ENCODE data around the gene HEXA. TPM values are rescaled to one million over a fixed set of nuclear protein-coding genes. Genes with fewer than 3 reads are reported as not detected.

The HEXA gene
- total and polyA plus RNA-seq, 2 donors from 2014 or later = 138 to 199 TPM

DNA sequence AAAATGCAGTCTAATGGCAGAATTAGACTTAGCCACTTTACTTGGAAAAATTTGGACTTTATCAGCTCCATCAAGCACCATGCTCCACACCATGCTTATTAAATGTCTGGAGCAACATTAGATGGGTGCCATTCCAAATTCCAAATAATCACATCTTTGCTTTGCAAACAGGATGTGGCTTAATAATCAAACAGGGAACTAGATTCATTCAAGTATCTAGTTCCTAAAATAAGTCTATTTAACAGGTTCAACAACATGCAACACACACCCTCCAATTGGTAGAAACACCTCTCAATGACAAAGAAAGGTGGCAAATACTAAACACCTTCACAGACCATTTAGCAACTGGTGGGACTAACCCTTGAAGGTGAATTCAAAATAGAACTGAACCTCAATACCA, 3.5 kb downstream of the HEXA start:
- FAIRE-seq (no peak), DNase-seq (no peak)
- Histone ChIP-seq H3K27ac (ENCODE audit: low read depth in 2 of 2, low read length in 2 of 2) (no peak overlapping the region), H3K4me3 (ENCODE audit: low read length in 3 of 3) (peak overlapping the region in 1 of 3 donors; percentile 5), H3K4me1 (ENCODE audit: control insufficient read depth in 2 of 3, insufficient read depth in 2 of 3, low read depth in 1 of 3, low read length in 3 of 3) (peaks cover 2 to 23% (median 10%) of the 10 kb centered on the region in 3 donors), H3K36me3 (ENCODE audit: control insufficient read depth in 2 of 3, insufficient read depth in 3 of 3, low read length in 3 of 3) (peaks cover 0 to 6% (median 3%) of the 10 kb centered on the region in 3 donors), H3K9me3 (ENCODE audit: control insufficient read depth in 2 of 3, insufficient read depth in 1 of 3, low read length in 3 of 3) (no peaks in the 10 kb centered on the region), H3K27me3 (ENCODE audit: control insufficient read depth, insufficient read depth, low read length) (no peaks in the 10 kb centered on the region), H3K9ac (ENCODE audit: low read length in 3 of 3) (no peak overlapping the region)
- TF ChIP-seq, protein P1, sequence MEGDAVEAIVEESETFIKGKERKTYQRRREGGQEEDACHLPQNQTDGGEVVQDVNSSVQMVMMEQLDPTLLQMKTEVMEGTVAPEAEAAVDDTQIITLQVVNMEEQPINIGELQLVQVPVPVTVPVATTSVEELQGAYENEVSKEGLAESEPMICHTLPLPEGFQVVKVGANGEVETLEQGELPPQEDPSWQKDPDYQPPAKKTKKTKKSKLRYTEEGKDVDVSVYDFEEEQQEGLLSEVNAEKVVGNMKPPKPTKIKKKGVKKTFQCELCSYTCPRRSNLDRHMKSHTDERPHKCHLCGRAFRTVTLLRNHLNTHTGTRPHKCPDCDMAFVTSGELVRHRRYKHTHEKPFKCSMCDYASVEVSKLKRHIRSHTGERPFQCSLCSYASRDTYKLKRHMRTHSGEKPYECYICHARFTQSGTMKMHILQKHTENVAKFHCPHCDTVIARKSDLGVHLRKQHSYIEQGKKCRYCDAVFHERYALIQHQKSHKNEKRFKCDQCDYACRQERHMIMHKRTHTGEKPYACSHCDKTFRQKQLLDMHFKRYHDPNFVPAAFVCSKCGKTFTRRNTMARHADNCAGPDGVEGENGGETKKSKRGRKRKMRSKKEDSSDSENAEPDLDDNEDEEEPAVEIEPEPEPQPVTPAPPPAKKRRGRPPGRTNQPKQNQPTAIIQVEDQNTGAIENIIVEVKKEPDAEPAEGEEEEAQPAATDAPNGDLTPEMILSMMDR (IDR thresholded peaks at IDR 0.05; ENCODE audit: borderline replicate concordance, extremely low read depth, insufficient read depth) = no peak
- intact Hi-C loops (cut with DNase I) = no loop called here

DNA sequence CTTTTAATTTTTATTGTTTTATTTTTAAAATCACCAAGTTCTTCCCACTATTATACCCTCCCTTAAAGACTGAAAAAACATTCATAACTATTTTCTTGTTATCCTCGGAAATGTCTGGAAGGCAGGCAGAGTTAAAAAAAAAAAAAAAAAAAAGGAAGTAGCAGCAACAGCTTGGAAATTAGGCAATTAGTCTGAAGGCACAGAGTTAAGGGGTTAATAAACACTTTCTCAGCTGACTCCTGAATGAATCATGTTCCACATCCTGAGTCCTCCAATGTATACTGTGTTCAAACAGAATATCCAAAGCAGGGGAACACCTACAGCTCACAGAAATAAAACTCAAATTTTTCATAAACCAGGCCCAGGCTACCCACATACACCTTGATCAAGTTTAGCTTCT, 5.8 kb downstream of the HEXA start:
- Histone ChIP-seq H3K36me3 (ENCODE audit: control insufficient read depth in 2 of 3, insufficient read depth in 3 of 3, low read length in 3 of 3) (peaks cover 0 to 6% (median 3%) of the 10 kb centered on the region in 3 donors), H3K9me3 (ENCODE audit: control insufficient read depth in 2 of 3, insufficient read depth in 1 of 3, low read length in 3 of 3) (no peaks in the 10 kb centered on the region), H3K4me1 (ENCODE audit: control insufficient read depth in 2 of 3, insufficient read depth in 2 of 3, low read depth in 1 of 3, low read length in 3 of 3) (peaks cover 2 to 19% (median 10%) of the 10 kb centered on the region in 3 donors), H3K9ac (ENCODE audit: low read length in 3 of 3) (no peak overlapping the region), H3K27me3 (ENCODE audit: control insufficient read depth, insufficient read depth, low read length) (no peaks in the 10 kb centered on the region), H3K4me3 (ENCODE audit: low read length in 3 of 3) (no peak overlapping the region), H3K27ac (ENCODE audit: low read depth in 2 of 2, low read length in 2 of 2) (no peak overlapping the region)
- TF ChIP-seq, protein P1 (IDR thresholded peaks at IDR 0.05; ENCODE audit: borderline replicate concordance, extremely low read depth, insufficient read depth) = no peak
- DNase-seq (no peak), FAIRE-seq (no peak)
- intact Hi-C loops (cut with DNase I) = no loop called here

DNA sequence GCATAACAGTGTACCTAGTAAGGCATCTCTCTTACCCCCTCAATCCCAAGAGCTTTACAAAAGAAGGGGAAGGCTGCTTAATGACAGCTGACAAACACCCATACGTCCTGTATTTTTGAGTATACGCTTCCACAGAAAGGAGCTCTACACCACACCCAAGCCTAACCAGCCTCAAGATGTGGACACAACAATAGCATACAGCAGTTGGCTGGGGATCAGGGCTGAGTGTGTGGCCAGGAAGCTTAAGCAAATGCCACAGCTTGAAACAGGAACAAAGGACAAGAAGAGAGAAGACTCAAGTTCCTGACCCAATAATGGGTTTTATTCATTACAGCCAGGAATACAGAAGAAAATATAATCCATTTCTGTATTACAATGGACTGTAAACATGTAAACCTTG, 6.9 kb downstream of the HEXA start:
- H3K4me3 ChIP-seq (ENCODE audit: low read length in 3 of 3) = no peak overlapping the region
- DNase-seq = peak in 1 of 5 donors; percentile 5
- H3K27me3 ChIP-seq (ENCODE audit: control insufficient read depth, insufficient read depth, low read length) = no peaks in the 10 kb centered on the region
- no peak overlapping the region for H3K9ac ChIP-seq (ENCODE audit: low read length in 3 of 3)
- peaks cover 0 to 16% (median 10%) of the 10 kb centered on the region in 3 donors for H3K4me1 ChIP-seq (ENCODE audit: control insufficient read depth in 2 of 3, insufficient read depth in 2 of 3, low read depth in 1 of 3, low read length in 3 of 3)
- no peak for FAIRE-seq
- peaks cover 0 to 6% (median 3%) of the 10 kb centered on the region in 3 donors for H3K36me3 ChIP-seq (ENCODE audit: control insufficient read depth in 2 of 3, insufficient read depth in 3 of 3, low read length in 3 of 3)
- TF ChIP-seq, protein P1 (IDR thresholded peaks at IDR 0.05; ENCODE audit: borderline replicate concordance, extremely low read depth, insufficient read depth) = no peak
- H3K27ac ChIP-seq (ENCODE audit: low read depth in 2 of 2, low read length in 2 of 2) = no peak overlapping the region
- H3K9me3 ChIP-seq (ENCODE audit: control insufficient read depth in 2 of 3, insufficient read depth in 1 of 3, low read length in 3 of 3) = no peaks in the 10 kb centered on the region
- intact Hi-C loops (cut with DNase I) = no loop called here

DNA sequence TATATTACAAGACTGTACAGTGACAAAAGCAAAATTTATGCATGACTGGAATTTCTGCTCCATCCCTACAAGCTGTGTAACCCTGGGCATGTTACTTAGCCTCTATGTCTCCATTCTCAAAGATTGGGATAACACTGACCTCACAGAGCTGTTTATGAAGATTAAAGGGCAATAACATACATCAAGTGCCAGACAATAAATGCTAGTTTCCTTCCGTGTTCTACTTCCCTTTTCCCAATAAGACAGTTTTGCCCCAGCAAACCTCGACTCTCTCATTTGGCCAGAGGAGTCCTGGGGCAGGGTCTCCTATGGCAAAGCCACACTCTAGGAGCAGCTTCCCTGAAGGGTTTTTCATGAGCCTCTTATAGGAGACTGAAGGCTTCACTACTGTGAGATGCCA, 7.5 kb downstream of the HEXA start:
- no peak overlapping the region for H3K27ac ChIP-seq (ENCODE audit: low read depth in 2 of 2, low read length in 2 of 2)
- peaks cover 0 to 16% (median 10%) of the 10 kb centered on the region in 3 donors for H3K4me1 ChIP-seq (ENCODE audit: control insufficient read depth in 2 of 3, insufficient read depth in 2 of 3, low read depth in 1 of 3, low read length in 3 of 3)
- TF ChIP-seq, protein P1 (IDR thresholded peaks at IDR 0.05; ENCODE audit: borderline replicate concordance, extremely low read depth, insufficient read depth) = no peak
- DNase-seq (no peak), FAIRE-seq (no peak)
- H3K9me3 ChIP-seq (ENCODE audit: control insufficient read depth in 2 of 3, insufficient read depth in 1 of 3, low read length in 3 of 3) = no peaks in the 10 kb centered on the region
- intact Hi-C loops (cut with DNase I) = no loop called here
- H3K27me3 ChIP-seq (ENCODE audit: control insufficient read depth, insufficient read depth, low read length) = no peaks in the 10 kb centered on the region
- H3K36me3 ChIP-seq (ENCODE audit: control insufficient read depth in 2 of 3, insufficient read depth in 3 of 3, low read length in 3 of 3) = peaks cover 0 to 6% (median 3%) of the 10 kb centered on the region in 3 donors
- no peak overlapping the region for H3K9ac ChIP-seq (ENCODE audit: low read length in 3 of 3)
- no peak overlapping the region for H3K4me3 ChIP-seq (ENCODE audit: low read length in 3 of 3)

Measured in kidney (tissue), 14 donors.